Panc1 (cell line): Measurements from ENCODE around the gene TIE1.

Experiments used
- POLR2AphosphoS5 ChIP-seq: IDR thresholded peaks from 2 replicates; pipeline ENCODE4 v1.6.1; 2012; ENCODE audit warnings: mild to moderate bottlenecking, low read depth, low read length, moderate library complexity
- SIN3A ChIP-seq: IDR thresholded peaks from 2 replicates; pipeline ENCODE4 v1.6.1; 2012; ENCODE audit warnings: low read depth, mild to moderate bottlenecking, low read length, moderate library complexity, borderline replicate concordance; ENCODE audit not compliant: insufficient read depth
- TCF7L2 ChIP-seq: IDR thresholded peaks from 2 replicates; pipeline ENCODE4 v1.6.1; 2011; ENCODE audit warnings: mild to moderate bottlenecking, low read depth, low read length, inconsistent platforms
- TF ChIP-seq, protein P1 (sequence below): fragments of 450-650 bp; IDR thresholded peaks from 2 replicates; pipeline ENCODE4 v1.5.1; 2017; ENCODE audit warnings: mild to moderate bottlenecking
- TF ChIP-seq, protein P2 (sequence below), 2 experiments: IDR thresholded peaks; 2 replicates each; pipeline ENCODE4 v1.6.1; 2011 to 2012; ENCODE audit warnings: low read depth in 2 of 2, control low read depth in 1 of 2, low read length in 1 of 2, mild to moderate bottlenecking in 1 of 2, moderate library complexity in 1 of 2; ENCODE audit not compliant: insufficient read depth in 1 of 2

GRCh38 chr1:43331688-43332087 lies 30.9 kb downstream of the TIE1 start:
- TF ChIP-seq POLR2AphosphoS5 (no peak), SIN3A (no peak), TCF7L2 (no peak)
- TF ChIP-seq, protein P1, sequence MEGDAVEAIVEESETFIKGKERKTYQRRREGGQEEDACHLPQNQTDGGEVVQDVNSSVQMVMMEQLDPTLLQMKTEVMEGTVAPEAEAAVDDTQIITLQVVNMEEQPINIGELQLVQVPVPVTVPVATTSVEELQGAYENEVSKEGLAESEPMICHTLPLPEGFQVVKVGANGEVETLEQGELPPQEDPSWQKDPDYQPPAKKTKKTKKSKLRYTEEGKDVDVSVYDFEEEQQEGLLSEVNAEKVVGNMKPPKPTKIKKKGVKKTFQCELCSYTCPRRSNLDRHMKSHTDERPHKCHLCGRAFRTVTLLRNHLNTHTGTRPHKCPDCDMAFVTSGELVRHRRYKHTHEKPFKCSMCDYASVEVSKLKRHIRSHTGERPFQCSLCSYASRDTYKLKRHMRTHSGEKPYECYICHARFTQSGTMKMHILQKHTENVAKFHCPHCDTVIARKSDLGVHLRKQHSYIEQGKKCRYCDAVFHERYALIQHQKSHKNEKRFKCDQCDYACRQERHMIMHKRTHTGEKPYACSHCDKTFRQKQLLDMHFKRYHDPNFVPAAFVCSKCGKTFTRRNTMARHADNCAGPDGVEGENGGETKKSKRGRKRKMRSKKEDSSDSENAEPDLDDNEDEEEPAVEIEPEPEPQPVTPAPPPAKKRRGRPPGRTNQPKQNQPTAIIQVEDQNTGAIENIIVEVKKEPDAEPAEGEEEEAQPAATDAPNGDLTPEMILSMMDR = no peak
- TF ChIP-seq, protein P2, sequence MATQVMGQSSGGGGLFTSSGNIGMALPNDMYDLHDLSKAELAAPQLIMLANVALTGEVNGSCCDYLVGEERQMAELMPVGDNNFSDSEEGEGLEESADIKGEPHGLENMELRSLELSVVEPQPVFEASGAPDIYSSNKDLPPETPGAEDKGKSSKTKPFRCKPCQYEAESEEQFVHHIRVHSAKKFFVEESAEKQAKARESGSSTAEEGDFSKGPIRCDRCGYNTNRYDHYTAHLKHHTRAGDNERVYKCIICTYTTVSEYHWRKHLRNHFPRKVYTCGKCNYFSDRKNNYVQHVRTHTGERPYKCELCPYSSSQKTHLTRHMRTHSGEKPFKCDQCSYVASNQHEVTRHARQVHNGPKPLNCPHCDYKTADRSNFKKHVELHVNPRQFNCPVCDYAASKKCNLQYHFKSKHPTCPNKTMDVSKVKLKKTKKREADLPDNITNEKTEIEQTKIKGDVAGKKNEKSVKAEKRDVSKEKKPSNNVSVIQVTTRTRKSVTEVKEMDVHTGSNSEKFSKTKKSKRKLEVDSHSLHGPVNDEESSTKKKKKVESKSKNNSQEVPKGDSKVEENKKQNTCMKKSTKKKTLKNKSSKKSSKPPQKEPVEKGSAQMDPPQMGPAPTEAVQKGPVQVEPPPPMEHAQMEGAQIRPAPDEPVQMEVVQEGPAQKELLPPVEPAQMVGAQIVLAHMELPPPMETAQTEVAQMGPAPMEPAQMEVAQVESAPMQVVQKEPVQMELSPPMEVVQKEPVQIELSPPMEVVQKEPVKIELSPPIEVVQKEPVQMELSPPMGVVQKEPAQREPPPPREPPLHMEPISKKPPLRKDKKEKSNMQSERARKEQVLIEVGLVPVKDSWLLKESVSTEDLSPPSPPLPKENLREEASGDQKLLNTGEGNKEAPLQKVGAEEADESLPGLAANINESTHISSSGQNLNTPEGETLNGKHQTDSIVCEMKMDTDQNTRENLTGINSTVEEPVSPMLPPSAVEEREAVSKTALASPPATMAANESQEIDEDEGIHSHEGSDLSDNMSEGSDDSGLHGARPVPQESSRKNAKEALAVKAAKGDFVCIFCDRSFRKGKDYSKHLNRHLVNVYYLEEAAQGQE (IDR thresholded peaks at IDR 0.05; ENCODE audit: insufficient read depth in 1 of 2, low read depth in 2 of 2, low read length in 1 of 2) = no peak
